8988T (cell line): Measurements from ENCODE around the gene LRP2.
"Not testable (repeated sequence)": the region's sequence is repeated elsewhere in the genome, so short reads cannot be mapped to it uniquely, and the experiment has no call there.

Experiments used
- DNase-seq: peaks from one replicate; pipeline ENCODE4 v3.0.0; 2011

Gene LRP2

GRCh38 chr2:169300636-169301530, 61.5 kb downstream of the LRP2 start:
- DNase-seq: no peak

- no peak for DNase-seq
Observed at GRCh38 chr2:169298007-169298406, 64.3 kb downstream of the LRP2 start.

GRCh38 chr2:169294001-169294675, 68.2 kb downstream of the LRP2 start:
- no peak for DNase-seq

- DNase-seq: no peak
Observed at GRCh38 chr2:169291517-169291916, 70.8 kb downstream of the LRP2 start.

- no peak for DNase-seq
Observed at GRCh38 chr2:169290433-169290832, 71.9 kb downstream of the LRP2 start.

GRCh38 chr2:169287666-169288065, 74.7 kb downstream of the LRP2 start:
- no peak for DNase-seq

GRCh38 chr2:169286624-169287231, 75.6 kb downstream of the LRP2 start:
- DNase-seq: no peak

GRCh38 chr2:169285531-169286235, 76.7 kb downstream of the LRP2 start:
- DNase-seq: no peak

GRCh38 chr2:169280502-169280901, 81.8 kb downstream of the LRP2 start:
- DNase-seq: no peak

- DNase-seq: no peak
Observed at GRCh38 chr2:169275696-169276444, 86.5 kb downstream of the LRP2 start.

- no peak for DNase-seq
Observed at GRCh38 chr2:169272010-169272409, 90.3 kb downstream of the LRP2 start.

GRCh38 chr2:169270574-169270973, 91.8 kb downstream of the LRP2 start:
- not testable (repeated sequence) for DNase-seq

GRCh38 chr2:169265591-169265990, 96.7 kb downstream of the LRP2 start:
- no peak for DNase-seq

GRCh38 chr2:169260846-169261642, 101.3 kb downstream of the LRP2 start:
- no peak for DNase-seq

GRCh38 chr2:169260246-169260645, 102.1 kb downstream of the LRP2 start:
- DNase-seq: no peak

GRCh38 chr2:169259402-169259801, 102.9 kb downstream of the LRP2 start:
- no peak for DNase-seq

- DNase-seq: no peak
Observed at GRCh38 chr2:169258045-169258601, 104.2 kb downstream of the LRP2 start.

- no peak for DNase-seq
Observed at GRCh38 chr2:169254774-169255173, 107.6 kb downstream of the LRP2 start.

GRCh38 chr2:169247211-169247610, 115.1 kb downstream of the LRP2 start:
- no peak for DNase-seq

- no peak for DNase-seq
Observed at GRCh38 chr2:169240405-169240804, 121.9 kb downstream of the LRP2 start.

GRCh38 chr2:169237939-169238338, 124.4 kb downstream of the LRP2 start:
- no peak for DNase-seq
